ENCODE results near the gene C6orf89.
"Not testable (repeated sequence)": the region's sequence is repeated elsewhere in the genome, so short reads cannot be mapped to it uniquely, and the experiment has no call there.

The C6orf89 gene

DNA sequence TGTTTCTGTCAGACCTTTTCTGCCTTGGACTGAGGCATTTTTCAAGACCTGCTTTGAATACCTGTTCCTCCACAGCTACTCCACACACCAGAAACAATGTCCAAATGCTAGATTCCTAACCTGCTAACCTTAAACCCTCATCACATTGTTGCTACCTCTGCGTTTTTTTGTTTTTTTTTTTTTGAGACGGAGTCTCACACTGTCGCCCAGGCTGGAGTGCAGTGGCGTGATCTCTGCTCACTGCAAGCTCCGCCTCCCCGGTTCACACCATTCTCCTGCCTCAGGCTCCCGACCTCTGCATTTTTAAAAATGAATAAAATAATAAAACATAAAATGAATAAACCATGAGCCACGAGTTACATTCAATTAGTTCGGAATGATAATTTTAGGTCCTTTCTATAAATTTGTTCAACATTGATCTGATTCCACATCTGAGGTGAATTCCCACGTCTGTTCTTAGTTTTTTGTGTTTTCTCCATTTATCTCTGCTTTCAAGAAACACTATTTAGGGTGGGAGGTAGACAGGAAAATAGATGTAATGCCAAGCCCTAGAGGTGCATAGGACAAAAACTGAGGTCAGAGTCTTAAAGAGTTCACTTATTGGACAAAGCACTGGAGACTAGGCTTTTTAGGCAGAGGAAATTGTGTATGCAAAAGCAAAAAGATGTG, 1.3 kb downstream of the C6orf89 start:
- no peak overlapping the region for H3K4me3 ChIP-seq (ENCODE audit: low read depth, low read length)

DNA sequence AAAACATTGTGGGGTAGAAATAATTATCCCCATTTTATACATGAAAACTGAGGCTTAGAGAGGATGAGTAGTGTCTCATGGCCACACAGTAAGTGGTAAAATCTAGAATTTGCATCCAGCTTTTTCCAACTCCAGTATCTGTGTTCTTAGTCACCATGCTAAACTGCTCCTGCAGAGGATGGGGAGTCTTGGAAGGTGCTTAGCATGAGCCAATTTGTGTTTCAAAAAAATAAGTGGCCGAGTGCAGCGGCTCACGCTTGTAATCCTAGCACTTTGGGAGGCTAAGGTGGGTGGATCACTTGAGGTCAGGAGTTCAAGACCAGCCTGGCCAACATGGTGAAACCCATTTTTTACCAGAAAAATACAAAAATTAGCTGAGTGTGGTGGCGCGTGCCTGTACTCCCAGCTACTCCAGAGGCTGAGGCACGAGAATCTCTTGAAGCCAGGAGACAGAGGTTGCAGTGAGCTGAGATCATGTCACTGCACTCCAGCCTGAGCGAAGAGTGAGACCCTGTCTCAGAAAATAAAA, 2.4 kb downstream of the C6orf89 start:
- no peak overlapping the region for H3K4me3 ChIP-seq (ENCODE audit: low read depth, low read length)

DNA sequence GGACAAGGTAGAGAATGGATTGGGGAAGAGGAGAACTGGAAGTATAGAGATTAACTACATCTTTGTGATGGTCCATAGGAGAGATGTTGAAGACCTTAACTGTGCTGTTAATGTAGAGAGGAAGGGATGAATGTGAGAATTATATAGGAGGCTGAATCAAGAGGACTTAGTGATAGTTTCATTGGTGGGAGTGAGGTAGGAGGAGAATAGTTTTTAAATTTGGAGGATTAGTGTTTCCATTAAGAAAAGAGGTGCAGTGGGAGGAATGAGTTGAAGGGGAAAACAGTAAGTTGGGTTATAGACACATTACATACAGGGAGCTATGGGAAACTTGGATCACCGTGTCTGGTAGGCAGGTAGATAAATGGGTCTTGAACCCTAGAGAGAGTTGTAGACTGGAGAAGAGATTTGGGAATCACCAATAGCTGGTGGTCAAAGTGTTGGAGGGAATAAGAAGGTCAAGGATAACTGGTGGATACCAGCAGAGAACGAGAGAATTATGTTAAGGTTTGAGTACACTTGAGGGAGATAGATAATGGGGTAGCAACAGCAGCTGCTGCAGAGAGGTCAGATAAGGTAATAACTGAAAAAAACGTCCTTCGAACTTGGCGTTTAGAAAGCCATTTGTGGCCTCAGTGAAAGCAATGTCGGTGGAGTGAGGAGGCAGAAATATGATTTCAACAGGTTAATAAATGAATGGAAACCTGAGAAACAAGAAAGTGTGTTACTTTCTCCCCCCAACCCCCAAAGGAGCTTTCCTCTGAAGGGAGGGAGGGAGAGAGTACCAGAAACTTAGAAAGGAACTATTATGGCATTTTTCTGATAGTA, 3.1 kb downstream of the C6orf89 start:
- H3K4me3 ChIP-seq (ENCODE audit: low read depth, low read length): no peak overlapping the region

DNA sequence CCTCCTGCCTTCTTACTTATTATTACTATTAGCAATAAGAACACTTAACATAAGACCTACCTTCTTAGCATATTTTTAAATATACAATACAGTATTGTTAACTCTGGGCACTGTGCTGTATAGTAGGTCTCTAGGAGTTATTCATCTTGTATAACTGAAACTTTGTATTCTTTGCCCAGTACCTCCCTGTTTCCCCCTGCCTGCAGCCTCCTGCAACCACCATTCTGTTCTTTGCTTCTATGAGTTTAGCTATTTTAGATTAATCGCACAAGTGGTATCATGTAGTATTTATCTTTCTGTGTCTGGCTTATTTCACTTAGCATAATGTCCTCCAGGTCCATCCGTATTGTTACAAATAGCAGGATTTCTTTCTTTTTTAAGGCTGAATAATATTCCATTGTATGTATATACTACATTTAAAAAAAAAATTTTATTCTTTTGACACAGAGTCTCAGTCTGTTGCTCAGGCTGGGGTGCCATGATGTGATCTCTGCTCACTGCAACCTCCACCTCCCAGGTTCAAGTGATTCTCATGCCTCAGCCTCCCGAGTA, 4.4 kb downstream of the C6orf89 start:
- no peak overlapping the region for H3K4me3 ChIP-seq (ENCODE audit: low read depth, low read length)

DNA sequence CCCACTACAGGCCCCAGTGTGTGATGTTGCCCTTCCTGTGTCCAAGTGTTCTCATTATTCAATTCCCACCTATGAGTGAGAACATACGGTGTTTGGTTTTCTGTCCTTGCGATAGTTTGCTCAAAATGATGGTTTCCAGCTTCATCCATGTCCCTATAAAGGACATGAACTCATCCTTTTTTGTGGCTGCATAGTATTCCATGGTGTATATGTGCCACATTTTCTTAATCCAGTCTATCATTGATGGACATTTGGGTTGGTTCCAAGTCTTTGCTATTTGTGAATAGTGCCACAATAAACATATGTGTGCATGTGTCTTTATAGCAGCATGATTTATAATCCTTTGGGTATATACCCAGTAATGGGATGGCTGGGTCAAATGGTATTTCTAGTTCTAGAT, 5.4 kb downstream of the C6orf89 start:
- H3K4me3 ChIP-seq (ENCODE audit: low read depth, low read length): not testable (repeated sequence)

DNA sequence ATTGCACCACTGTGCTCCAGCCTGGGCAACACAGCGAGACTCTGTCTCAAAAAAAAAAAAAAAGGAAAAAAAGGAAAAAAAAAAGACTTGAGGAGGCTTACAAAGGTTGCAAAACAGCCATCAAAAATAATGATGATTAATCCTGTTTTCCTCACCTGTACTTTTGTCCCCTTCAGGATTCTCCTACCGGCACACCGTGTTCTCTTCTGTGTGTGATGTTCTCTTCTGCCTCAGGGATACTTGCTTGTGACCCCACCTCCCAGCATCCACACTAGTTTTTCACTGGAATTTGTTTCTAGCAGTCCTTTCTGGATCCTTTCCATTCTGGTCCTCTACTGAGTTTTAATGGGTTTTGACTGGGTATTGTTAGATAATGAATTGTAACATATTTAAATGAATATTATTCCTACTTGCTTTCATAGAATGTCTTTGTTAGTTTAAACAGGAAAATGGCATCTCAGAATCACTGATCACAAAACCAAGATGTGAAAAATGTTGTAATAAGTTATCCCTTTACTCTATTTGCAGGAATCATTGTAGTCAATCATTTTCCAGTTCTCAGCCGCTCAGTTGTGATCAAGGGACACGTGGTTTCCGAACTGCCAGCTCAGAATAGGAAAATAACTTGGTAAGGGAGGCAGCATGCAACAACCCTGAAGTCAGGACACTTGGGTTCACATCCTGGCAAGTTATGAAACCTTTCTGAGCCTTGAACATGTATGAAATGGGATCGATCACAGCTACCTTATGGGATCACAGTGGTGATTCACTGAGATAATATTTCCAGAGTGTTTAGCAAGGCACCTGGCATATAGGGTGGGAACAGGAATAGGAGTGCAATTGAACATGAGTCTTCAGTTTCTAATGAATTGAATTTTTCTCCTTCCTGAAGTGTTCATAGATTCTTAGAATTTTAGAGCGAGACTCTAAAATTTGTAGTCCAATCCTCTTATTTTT, 8.5 kb downstream of the C6orf89 start:
- no peak overlapping the region for H3K4me3 ChIP-seq (ENCODE audit: low read depth, low read length)

DNA sequence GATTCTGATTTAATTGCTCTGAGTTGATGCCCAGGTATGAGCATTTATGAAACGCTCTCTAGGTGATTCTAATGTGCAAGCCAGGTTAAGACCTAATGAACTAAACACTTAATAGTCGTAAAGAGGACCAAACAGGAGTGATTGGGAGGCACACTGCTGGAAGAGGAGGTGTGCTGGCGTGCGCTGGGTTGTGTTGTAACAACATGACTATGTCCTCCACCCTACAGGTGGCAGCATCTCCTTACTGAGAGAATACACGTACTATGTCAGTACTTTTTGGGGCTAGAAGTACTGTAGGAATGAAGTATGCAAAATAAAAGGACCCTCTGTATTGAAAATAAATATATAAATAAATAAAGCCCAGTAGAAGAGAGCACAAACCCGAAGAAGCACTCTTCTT, 11.9 kb downstream of the C6orf89 start:
- no peak overlapping the region for H3K4me3 ChIP-seq (ENCODE audit: low read depth, low read length)

DNA sequence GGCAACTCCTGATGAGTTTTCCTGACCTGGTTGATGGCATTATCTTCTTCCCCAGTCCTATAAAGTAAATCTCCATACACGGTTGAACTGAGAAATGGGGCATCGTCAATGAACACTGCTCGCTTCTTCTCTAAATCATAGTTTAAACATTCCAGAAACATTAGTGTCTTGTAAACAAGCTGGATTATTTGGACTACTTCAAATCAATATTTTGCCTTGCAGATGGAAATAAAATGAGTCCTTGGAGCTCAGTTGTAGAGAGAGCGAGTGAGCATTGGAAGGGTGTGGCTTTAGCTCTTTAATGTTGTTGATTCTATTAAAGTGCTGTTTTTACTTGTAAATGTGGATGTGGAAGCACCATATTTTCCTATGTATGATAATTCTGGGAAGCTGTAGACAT, 18.4 kb downstream of the C6orf89 start:
- H3K4me3 ChIP-seq (ENCODE audit: low read depth, low read length): no peak overlapping the region

DNA sequence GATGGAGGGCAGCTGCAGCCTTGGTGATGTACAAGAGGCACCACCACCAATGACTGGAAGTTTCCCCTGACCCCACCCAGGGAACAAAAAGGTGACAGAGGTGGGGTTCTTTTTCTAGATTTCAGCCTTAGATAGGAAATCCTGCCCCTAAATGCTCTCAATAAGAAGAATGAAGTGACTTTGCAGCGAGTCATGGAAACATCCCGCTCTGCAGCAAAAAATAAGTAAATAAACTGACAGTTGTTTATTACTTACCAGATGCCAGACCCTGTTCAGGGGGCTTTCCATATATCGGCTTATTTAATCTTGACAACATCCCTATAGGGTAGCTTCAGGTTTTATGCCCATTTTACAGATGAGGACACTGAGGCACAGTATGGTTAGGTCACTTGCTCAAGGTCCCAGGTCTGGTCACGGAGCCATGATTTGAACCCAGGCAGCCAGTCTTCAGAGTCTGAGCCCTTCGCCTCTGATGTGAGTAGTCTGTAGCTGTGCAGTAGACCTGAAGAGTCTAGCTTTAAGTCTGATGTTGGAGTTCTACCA, 19.2 kb downstream of the C6orf89 start:
- H3K4me3 ChIP-seq (ENCODE audit: low read depth, low read length): no peak overlapping the region

DNA sequence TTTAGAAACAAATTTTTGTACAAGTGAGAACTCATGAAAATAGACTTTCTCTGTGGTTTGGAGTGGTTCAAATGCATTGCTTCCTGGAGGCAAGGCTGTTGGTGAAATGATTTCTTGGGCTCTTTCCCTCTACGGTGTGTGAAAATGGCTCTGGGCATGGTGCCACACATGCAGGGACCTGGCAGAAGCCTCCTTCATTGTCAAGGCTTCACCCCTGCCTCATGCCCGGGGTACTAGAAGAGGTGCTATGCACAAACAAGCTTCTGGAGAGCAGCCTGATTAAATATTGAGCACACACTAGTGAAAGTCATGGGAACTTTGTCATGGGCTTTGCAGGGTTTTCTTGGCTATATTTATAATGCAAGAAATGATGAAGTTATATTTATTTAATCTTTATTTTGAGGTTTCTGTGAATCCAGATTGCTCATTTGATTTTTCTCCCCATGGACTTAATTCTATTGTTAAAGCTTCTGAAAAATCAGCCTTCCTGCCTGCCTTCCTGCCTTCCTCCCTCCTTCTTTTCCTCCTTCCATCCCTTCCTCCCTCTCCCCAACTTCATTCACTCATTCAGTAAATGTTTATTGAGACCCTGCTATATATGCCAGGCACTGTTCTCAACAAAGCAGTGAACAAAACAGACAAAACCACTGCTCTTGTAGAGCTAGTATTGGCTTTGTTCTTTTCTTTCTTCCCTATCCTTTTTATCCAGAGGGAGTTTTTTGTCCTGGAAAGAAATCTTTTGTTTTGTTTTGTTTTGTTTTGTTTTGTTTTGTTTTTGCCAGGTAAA, 21.0 kb downstream of the C6orf89 start:
- no peak overlapping the region for H3K4me3 ChIP-seq (ENCODE audit: low read depth, low read length)

DNA sequence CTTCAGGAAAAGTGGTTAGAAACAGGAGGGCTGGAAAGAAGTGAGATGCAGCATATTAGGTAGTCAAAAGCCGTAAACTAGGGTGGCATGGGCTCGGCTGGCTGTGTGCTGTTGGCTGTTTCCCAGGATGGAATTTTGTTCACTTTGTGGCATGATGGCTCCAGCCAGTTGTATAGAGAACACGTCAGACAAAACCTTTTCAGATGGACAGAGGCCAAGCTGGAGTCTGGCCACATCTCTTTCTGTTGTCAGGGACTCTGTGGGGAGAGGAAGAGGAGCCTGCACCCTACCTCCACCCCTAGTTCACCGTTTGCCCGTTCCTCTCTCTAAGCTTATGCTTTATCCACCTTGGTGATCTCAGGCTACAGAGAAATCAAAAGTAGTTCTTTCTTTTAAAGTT, 22.0 kb downstream of the C6orf89 start:
- H3K4me3 ChIP-seq (ENCODE audit: low read depth, low read length): no peak overlapping the region

DNA sequence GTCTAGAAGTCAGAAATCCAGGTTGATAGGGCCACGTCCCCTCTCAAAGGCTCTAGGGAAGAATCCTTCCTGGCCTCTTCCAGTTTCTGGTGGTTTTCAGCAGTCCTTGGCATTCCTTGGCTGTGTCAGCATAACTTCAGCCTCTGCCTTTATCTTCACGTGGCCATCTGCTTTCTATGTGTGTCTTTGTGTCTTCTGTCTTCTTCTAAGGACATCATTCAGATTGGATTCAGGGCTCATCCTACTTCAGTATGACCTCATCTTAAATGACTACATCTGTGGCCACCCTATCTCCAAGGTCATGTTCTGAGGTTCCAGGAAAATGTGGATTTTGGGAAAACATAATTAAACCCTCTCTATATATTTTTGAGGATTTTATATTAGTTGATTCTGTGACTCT, 23.0 kb downstream of the C6orf89 start:
- no peak overlapping the region for H3K4me3 ChIP-seq (ENCODE audit: low read depth, low read length)

DNA sequence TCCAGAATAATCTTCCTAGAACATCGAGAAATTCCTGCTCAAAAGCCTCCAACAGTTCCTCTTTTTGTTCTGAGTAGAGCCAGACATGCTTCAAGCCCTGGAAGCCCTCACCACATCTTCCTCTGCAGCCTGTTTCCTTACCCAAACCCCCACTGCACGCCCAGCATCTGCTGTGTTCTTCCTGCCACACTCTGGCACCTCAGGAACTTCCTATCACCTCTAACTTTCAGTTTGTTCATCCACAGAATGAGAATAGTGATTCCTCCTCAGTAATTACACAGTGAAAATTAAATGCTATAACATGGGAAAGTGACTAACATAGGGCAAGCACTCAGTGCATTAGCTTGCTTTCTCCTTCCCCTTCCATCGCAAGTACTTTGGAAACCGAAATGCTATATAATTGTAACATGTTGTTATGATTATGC, 26.3 kb downstream of the C6orf89 start:
- no peak overlapping the region for H3K4me3 ChIP-seq (ENCODE audit: low read depth, low read length)

DNA sequence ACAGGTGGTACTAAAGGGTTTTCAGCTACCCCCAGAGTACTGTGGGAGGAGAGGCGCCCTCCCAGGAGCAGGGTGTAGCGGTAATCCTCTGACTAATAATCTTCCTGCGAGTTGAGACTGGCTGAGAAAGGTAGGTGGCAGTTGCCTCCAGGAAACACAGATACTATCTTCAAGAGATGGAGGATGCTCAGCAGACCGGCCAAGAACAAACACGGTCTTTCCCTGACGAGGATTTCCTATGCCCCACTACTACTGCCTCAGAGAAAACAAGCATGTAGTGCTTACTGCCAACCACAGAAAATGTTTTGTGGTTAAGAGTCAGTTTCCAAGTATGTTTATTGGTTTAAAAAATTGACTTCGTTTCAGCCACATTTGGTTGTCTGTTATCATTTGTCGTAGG, 26.8 kb downstream of the C6orf89 start:
- H3K4me3 ChIP-seq (ENCODE audit: low read depth, low read length): no peak overlapping the region

DNA sequence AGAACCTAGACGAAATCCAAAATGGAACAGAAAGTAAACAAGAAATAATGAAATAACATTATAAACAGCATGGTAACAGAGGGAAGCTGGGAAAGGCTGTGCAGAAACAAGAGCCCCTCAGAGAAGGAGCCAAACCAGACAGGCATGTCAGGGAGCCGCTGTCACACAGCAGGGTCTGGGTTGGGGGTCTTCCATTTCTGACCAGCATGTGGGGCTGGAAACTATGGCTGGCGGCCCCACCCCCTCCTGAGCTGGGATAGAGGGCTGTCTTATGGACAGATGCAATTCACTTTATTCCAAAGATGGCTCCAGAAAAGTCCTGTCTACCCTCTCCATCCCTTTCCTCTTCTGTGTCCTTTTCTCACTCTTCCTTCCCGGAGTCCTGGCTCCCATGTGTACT, 27.3 kb downstream of the C6orf89 start:
- no peak overlapping the region for H3K4me3 ChIP-seq (ENCODE audit: low read depth, low read length)

DNA sequence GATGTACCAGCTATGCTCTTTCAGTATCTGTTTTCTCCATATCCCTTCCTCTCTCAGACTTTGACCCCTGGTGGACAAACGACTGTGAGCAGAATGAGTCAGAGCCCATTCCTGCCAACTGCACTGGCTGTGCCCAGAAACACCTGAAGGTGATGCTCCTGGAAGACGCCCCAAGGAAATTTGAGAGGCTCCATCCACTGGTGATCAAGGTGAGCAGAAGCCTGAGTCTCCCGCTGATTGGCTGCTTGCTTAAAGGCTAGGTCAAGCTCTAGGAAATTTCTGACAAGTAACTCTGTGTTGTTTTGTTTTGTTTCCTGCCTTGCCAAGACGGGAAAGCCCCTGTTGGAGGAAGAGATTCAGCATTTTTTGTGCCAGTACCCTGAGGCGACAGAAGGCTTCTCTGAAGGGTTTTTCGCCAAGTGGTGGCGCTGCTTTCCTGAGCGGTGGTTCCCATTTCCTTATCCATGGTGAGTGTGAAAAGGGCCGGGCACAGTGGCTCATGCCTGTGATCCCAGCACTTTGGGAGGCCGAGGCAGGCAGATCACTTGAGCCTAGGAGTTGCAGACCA, 28.6 kb downstream of the C6orf89 start:
- H3K4me3 ChIP-seq (ENCODE audit: low read depth, low read length): no peak overlapping the region

DNA sequence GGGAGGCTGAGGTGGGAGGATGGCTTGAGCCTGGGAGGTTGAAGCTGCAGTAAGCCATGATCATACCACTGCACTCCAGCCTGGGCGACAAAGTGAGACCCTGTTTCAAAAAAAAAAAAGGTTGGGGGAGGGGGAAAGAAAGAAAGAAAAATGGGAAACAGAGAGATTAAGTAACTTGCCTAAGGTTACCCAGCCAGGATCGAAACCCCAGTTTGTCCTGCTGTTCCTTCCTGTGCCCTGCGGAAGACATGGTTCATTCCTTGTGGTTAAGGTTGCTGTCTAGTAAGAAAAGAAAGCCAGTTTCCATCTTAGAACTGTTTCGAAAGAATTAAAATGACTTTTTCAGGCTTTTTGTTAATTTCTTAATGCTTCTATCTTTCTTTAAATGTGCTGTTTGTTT, 29.8 kb downstream of the C6orf89 start:
- H3K4me3 ChIP-seq (ENCODE audit: low read depth, low read length): no peak overlapping the region

DNA sequence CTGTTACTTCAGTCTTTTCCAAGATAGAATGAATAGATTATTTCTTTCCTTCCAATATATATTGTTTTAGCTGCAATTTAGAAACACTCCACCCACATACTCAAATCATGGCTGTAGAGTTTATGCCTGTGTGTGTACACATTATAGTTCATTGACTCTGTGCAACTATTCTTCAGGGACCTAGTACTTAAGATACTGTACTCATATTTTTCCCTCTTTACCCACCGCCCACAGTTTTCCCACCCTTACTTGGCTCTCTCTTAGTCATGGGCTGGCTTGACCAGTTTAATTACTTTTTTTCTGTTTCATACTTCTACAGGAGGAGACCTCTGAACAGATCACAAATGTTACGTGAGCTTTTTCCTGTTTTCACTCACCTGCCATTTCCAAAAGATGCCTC, 30.4 kb downstream of the C6orf89 start:
- H3K4me3 ChIP-seq (ENCODE audit: low read depth, low read length): no peak overlapping the region

DNA sequence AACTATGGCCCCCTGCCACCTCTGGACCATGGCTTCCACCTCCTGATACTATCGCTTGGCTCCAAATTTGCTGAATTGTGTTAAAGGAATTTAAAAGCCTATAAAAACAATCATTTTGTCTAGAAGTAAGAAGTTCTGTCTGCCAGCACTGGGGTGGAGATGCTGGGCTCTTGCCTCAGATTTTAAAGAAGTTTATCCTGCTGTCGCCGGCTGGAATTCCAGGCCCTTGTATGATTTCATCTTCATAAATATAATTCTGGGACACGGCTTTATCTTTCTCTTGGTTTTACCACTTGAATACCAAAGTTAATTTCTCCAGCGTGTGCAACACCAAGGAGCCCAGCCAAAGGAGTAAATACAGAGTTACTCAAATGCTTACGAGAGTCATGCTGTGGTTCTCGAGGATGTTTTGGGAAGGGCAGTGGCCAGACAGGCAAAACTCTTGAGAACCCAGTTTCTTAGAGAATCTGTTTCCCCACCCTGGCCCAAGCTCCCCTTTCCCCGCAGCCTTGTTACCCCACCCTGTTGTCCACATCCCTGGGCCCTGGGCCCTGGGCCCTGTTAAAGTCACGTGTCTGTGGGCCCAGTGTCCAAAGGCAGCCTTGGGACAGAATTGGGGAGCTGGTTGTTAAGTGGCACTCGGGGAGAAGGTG, 31.9 kb downstream of the C6orf89 start:
- no peak overlapping the region for H3K4me3 ChIP-seq (ENCODE audit: low read depth, low read length)
